Activated naive CD4-positive, alpha-beta T cell treated with Interleukin-2 at 50 U/mL for 16 hours (primary cell): Measurements from ENCODE around the gene DSC2.
"Not testable (repeated sequence)": the region's sequence is repeated elsewhere in the genome, so short reads cannot be mapped to it uniquely, and the experiment has no call there.

Source experiments
- DNase-seq: peaks from one replicate; pipeline ENCODE4 v3.0.0-alpha.2; 2020

The DSC2 gene

DNA sequence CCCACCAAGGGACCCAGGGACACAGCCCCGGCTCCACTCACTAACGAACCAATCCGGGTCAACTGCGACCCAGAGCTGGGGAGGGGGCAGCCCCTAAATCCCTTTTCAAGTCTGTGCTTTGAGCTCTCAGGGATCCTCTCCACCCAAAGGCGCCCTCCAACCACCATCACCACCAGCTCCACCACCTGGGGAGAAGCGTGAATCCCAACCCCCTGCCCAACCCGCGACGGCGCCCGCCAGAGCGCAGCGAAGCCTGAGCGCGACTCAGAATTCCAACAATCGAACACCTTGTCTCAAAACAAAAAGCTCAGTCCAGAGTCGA lies 60.2 kb downstream of the DSC2 start:
- no peak for DNase-seq

DNA sequence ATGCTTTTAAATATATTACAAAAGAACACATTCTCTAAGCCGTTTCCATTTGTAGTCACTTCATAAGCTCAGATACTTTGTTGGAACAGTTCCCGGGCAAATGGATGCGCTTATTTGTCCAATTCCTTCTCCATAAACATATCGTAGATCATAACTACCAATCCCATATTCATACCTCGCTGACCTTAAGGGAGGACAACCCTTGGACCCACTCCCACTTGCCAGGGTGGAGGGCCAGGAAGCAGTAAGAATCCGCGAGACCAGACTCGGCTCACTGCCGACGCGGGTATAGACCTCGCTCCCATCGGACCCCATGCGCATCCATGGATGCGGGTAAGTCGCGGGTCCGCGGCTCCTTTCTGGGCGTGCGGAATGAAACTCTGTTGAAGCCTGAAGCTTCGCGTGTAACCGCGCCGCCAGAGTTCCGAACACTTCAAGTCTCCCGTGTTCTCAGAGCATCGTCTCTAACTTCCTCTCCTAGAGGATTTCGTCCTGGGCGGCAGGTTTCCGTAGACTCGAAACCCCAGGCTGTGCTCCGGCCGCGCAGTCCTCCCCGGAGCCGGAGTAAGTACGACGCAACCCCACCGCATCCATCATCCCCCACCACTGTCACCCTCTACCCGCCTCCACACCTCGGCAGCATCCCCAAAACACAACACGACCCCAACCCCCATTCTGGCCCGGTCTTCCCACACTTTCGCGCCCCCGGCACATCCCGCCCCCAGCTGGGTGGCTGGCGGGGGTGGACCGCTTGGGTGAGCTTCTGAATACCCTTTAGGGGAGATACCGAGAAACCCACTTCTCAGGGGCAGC lies 60.7 kb downstream of the DSC2 start:
- DNase-seq: no peak

DNA sequence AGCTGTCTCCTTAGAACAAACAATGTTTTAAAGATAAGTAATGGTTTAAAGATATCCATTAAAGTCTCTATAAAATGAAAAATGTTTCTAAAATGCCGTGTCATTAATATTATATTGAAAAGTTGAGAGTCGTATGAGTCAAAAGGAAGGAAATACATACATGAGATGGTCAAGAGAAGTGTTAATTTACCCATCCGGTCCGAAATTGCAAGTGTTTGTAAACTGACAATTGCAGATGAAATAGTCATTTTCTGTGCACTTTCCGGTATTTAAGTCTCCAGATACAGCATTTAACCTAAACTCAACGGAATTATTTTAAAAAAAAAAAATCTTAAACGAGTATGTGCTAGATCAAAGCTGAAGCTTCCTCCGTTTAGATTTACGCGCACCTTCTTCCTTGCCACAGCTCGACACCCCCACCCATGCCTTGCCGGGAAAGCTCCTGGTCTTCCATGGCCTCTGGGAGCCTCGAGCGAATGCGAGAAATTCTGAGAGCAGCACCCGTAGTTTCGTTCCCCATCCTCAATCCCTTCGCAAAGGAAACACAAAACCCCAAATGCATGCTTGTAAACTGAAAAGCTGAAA lies 61.4 kb downstream of the DSC2 start:
- DNase-seq: no peak

DNA sequence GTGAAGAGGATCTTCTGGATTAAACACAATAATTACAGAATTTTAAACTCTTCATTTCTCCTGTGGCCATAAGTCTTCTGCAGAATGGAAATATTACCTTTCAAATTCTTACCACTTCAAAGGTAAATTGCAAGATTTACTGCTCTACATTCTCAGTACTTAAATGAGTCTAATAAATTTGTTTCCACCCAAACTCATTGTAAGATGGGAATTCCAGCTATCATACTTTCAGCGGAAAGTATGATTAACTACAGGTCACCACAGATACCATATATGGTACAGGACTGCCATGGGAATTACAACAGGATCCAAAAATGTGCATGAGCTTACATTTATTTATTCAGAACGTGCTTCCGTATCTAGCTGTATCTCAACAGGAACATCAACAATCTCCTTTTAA lies 62.8 kb downstream of the DSC2 start:
- DNase-seq: no peak

DNA sequence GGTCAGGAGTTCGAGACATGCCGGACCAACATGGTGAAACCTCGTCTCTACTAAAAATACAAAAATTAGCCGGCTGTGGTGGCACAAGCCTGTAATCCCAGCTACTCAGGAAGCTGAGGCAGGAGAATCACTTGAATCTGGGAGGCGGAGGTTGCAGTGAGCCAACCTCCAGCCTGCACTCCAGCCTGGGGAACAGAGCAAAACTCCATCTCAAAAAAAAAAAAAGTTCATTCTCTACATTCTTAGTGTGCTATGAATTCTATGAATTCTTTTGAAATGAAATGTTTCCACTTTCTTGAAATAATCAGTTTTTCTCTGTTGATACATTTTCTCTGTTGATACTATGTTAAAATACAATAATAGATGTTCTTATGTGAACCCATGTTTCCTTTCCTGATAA lies 64.5 kb downstream of the DSC2 start:
- DNase-seq: not testable (repeated sequence)

DNA sequence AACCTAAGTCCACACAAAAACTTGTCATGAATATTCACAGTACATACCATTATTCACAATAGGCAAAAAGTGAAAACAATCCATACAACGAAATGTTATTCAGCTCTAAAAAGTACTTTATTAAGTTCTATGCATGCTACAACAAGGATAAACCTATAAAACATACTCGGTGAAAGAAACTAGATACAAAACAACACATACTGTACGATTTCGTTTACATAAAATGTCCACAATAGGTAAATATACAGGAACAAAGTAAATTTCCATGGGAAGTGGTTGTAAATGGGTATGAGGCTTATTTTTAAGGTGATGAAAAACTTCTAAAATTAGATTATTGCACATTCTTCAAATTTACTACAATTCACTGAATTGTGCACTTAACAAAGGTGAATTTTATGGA lies 67.7 kb downstream of the DSC2 start:
- no peak for DNase-seq

DNA sequence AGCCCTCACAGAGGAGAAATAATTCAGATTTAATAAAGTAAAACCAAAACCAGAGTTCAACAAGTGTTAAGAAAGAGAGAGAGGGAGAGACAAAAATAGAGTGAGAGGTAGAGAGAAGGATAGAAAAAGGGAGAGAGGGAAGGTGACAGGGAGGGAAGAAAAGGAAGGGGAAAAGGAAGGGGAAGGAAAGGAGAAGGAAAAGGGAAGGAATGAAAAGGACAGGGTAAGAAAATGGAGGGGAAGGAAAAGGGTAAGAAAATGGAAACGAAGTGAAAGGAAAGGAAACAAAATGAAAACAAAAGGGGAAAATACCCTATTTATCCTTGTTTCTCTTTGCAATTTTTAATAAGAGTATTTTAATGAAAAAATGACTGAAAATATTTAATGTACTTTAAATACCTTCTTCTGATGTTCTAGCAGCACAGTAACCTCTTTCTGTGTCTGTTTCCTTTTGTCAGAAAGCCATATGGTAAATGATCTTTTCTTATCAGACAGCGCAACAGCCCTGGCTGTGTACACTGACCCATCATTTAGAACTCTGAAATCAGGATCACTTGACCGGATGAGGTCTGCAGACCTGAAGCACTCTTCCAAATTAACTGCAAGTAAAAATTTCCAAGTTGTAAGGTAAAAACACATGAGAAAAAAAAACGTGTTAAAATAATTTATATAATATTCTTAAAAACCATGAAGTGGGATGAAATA lies 71.5 kb downstream of the DSC2 start:
- DNase-seq: no peak

DNA sequence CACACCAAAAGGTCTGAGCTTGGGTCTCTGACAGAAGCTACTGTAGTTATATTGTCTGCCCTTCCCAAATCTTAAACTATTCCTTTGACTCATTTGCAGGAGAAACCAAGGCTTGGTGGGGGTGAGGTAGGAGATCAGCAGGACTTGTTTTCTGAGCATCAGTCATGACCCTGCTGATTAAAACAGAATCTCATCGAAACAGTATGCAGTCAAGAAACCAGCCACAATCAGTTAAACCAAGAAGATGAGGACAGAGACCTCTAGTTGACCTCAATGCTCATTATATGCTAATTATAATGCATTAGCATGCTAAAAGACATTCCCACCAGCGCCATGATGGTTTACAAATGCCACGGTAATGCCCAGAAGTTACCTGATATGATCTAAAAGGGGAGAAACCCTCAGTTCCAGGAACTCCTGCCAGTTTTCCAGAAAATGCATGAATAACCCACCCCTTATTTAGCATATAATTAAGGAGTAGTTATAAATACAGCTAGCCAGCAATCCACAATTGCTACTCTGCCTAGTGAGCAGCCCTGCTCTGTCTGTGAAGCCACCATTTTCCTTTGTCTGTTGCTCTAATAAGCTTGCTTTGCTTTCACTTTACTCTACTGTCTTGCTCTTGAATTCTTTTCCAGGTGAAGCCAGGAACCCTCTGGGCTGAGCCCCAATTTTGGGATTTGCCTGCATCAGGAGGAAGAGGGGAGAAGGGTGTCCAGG lies 86.3 kb downstream of the DSC2 start:
- no peak for DNase-seq

DNA sequence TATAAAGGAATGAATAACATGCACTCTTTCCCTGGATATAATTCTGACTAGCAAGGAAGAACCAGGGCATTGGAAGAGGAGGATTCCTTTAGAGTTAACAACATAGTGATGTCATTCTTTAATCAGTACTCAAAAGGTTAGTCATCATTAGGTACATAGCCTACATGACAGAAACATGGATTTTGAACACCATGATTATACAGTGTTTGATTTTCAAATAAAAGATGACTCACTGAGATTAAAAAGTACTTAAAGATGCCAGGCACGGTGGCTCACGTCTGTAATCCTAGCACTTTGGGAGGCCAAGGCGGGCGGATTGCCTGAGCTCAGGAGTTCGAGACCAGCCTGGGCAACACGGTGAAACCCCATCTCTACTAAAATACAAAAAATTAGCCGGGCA lies 90.8 kb downstream of the DSC2 start:
- not testable (repeated sequence) for DNase-seq

DNA sequence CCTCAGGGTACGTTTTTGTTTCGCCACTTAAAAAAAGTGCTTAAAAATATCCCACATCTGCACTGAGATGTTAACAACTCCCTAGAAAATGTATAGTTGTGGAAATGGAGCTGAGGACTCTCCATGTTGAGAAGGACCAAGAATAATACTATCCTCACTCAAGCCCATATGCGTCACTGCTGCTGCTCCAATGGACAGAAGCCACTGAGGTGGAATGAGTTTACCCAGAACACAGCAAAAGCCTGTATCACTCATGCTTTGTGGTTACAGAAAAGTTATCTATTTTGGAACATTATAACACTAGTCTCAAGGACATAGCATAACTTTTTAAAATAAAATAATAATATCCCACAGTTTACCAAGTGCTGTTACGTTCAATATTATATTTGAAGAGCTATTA lies 91.6 kb downstream of the DSC2 start:
- DNase-seq: no peak
